HG03159 (cell line): Measurements from ENCODE around the gene TAF4B.
"Not testable (repeated sequence)": the region's sequence is repeated elsewhere in the genome, so short reads cannot be mapped to it uniquely, and the experiment has no call there.

Experiments used
- ATAC-seq: cut with Tn5 transposase; IDR thresholded peaks from one replicate; pipeline ENCODE4 v1.9.1; 2021; ENCODE audit warnings: mild to moderate bottlenecking, moderate library complexity; ENCODE audit not compliant: unreplicated experiment

TAF4B gene

GRCh38 chr18:26226229-26227050 is at the start of gene TAF4B:
Gene TAF4B, plus strand, starts transcription at chr18:26226445. Its CDS starts 489 bp downstream, at chr18:26226934.
- ATAC-seq: peak; percentile 83

- ATAC-seq: peak; percentile 58
Measured at GRCh38 chr18:26181343-26181826, 44.9 kb upstream of the TAF4B start.

GRCh38 chr18:26183395-26184112 is 42.7 kb upstream of the TAF4B start:
- no peak for ATAC-seq

- no peak for ATAC-seq
Measured at GRCh38 chr18:26185267-26185666, 41.0 kb upstream of the TAF4B start.

- ATAC-seq: peak; percentile 80
Measured at GRCh38 chr18:26190506-26190905, 35.7 kb upstream of the TAF4B start.

GRCh38 chr18:26192233-26192632 is 34.0 kb upstream of the TAF4B start:
- no peak for ATAC-seq

- ATAC-seq: no peak
Measured at GRCh38 chr18:26196605-26197004, 29.6 kb upstream of the TAF4B start.

- ATAC-seq: not testable (repeated sequence)
Measured at GRCh38 chr18:26202001-26202400, 24.2 kb upstream of the TAF4B start.

- ATAC-seq: no peak
Measured at GRCh38 chr18:26205318-26205717, 20.9 kb upstream of the TAF4B start.

GRCh38 chr18:26206488-26206887 is 19.8 kb upstream of the TAF4B start:
- ATAC-seq: no peak

- no peak for ATAC-seq
Measured at GRCh38 chr18:26207937-26208336, 18.3 kb upstream of the TAF4B start.

- ATAC-seq: no peak
Measured at GRCh38 chr18:26208977-26209376, 17.3 kb upstream of the TAF4B start.

GRCh38 chr18:26210147-26210546 is 16.1 kb upstream of the TAF4B start:
- ATAC-seq: no peak

- ATAC-seq: peak; percentile 93
Measured at GRCh38 chr18:26215247-26215970, 10.8 kb upstream of the TAF4B start.

GRCh38 chr18:26225022-26225693 is 1.1 kb upstream of the TAF4B start:
- no peak for ATAC-seq

GRCh38 chr18:26225915-26226228 is 373 bp upstream of the TAF4B start:
- ATAC-seq: no peak

GRCh38 chr18:26227051-26227670 is 916 bp downstream of the TAF4B start:
- ATAC-seq: no peak

GRCh38 chr18:26228562-26229260 is 2.5 kb downstream of the TAF4B start:
- ATAC-seq: no peak

- no peak for ATAC-seq
Measured at GRCh38 chr18:26230497-26230896, 4.3 kb downstream of the TAF4B start.

GRCh38 chr18:26233208-26233607 is 7.0 kb downstream of the TAF4B start:
- no peak for ATAC-seq
